Measurements from ENCODE around the gene LMAN2.

Gene LMAN2

GRCh38 chr5:177353093-177353492 is 1.6 kb upstream of the LMAN2 start:
- Histone ChIP-seq H2BK15ac (ENCODE audit: low read depth, poor library complexity, severe bottlenecking) (no peak overlapping the region), H3K23ac (ENCODE audit: low read length in 2 of 2) (no peak overlapping the region), H3K9me3 (ENCODE audit: control insufficient read depth, low read length) (peaks cover 7% of the 10 kb centered on the region), H3K4me3 (ENCODE audit: insufficient read depth in 1 of 2, low read depth in 1 of 2, low read length in 2 of 2) (no peak overlapping the region), H3K27me3 (ENCODE audit: control insufficient read depth in 1 of 2, insufficient read depth in 1 of 2, low read length in 2 of 2) (peaks cover 0 to 23% of the 10 kb centered on the region in 2 experiments), H3K14ac (ENCODE audit: low read length in 2 of 2) (no peak overlapping the region), H2AFZ (ENCODE audit: low read depth, low read length) (no peak overlapping the region), H3K79me1 (replicated peaks; ENCODE audit: low read length, poor library complexity, severe bottlenecking) (no peaks in the 10 kb centered on the region), H3K27ac (ENCODE audit: low read length, poor library complexity, severe bottlenecking) (no peak overlapping the region), H3K9ac (ENCODE audit: low read length) (no peak overlapping the region), H2BK12ac (ENCODE audit: low read length in 2 of 2) (no peak overlapping the region), H3K4me1 (ENCODE audit: control insufficient read depth, insufficient read depth, low read depth, low read length) (peaks cover 26% of the 10 kb centered on the region), H4K91ac (ENCODE audit: low read length) (no peak overlapping the region), H3K18ac (ENCODE audit: low read depth in 1 of 2, low read length in 2 of 2) (no peak overlapping the region), H3K4ac (ENCODE audit: low read depth in 1 of 2, low read length in 2 of 2) (no peak overlapping the region), H3K4me2 (ENCODE audit: low read length, poor library complexity, severe bottlenecking) (no peak overlapping the region), H2AK5ac (ENCODE audit: low read length, severe bottlenecking) (no peak overlapping the region), H3K36me3 (ENCODE audit: control insufficient read depth in 1 of 2, insufficient read depth in 2 of 2, low read depth in 1 of 2, low read length in 2 of 2) (peaks cover 5 to 14% of the 10 kb centered on the region in 2 experiments), H4K8ac (ENCODE audit: low read length) (no peak overlapping the region), H2BK120ac (ENCODE audit: low read depth, low read length) (no peak overlapping the region), H2BK5ac (ENCODE audit: low read depth, low read length, poor library complexity, severe bottlenecking) (no peak overlapping the region)
- no peak for DNase-seq
- 57% methylated on average over 1 of the region's 5 CpGs for whole genome bisulfite sequencing

- Histone ChIP-seq H3K4ac (ENCODE audit: low read depth in 1 of 2, low read length in 2 of 2) (peak overlapping the region; percentile 1 to 34), H2AFZ (ENCODE audit: low read depth, low read length) (no peak overlapping the region), H3K18ac (ENCODE audit: low read depth in 1 of 2, low read length in 2 of 2) (peak overlapping the region in 1 of 2 experiments; percentile 1), H4K8ac (ENCODE audit: low read length) (peak overlapping the region; percentile 89), H2BK12ac (ENCODE audit: low read length in 2 of 2) (no peak overlapping the region), H3K79me1 (replicated peaks; ENCODE audit: low read length, poor library complexity, severe bottlenecking) (no peaks in the 10 kb centered on the region), H3K27ac (ENCODE audit: low read length, poor library complexity, severe bottlenecking) (peak overlapping the region; percentile 99), H3K4me2 (ENCODE audit: low read length, poor library complexity, severe bottlenecking) (peak overlapping the region; percentile 54), H3K27me3 (ENCODE audit: control insufficient read depth in 1 of 2, insufficient read depth in 1 of 2, low read length in 2 of 2) (peaks cover 0 to 3% of the 10 kb centered on the region in 2 experiments), H2BK15ac (ENCODE audit: low read depth, poor library complexity, severe bottlenecking) (no peak overlapping the region), H4K91ac (ENCODE audit: low read length) (peak overlapping the region; percentile 48), H2BK120ac (ENCODE audit: low read depth, low read length) (no peak overlapping the region), H3K9ac (ENCODE audit: low read length) (peak overlapping the region; percentile 99), H3K9me3 (ENCODE audit: control insufficient read depth, low read length) (peaks cover 7% of the 10 kb centered on the region), H2BK5ac (ENCODE audit: low read depth, low read length, poor library complexity, severe bottlenecking) (no peak overlapping the region), H3K4me3 (ENCODE audit: insufficient read depth in 1 of 2, low read depth in 1 of 2, low read length in 2 of 2) (peak overlapping the region; percentile 71 to 100), H3K23ac (ENCODE audit: low read length in 2 of 2) (no peak overlapping the region), H2AK5ac (ENCODE audit: low read length, severe bottlenecking) (peak overlapping the region; percentile 23), H3K4me1 (ENCODE audit: control insufficient read depth, insufficient read depth, low read depth, low read length) (peaks cover 19% of the 10 kb centered on the region), H3K36me3 (ENCODE audit: control insufficient read depth in 1 of 2, insufficient read depth in 2 of 2, low read depth in 1 of 2, low read length in 2 of 2) (peaks cover 9 to 34% of the 10 kb centered on the region in 2 experiments), H3K14ac (ENCODE audit: low read length in 2 of 2) (no peak overlapping the region)
- 21% methylated on average over 19 of the region's 19 CpGs for WGBS
- no peak for DNase-seq
Measured at GRCh38 chr5:177350776-177351391, 584 bp downstream of the LMAN2 start.

- no peak overlapping the region for H3K23ac ChIP-seq (ENCODE audit: low read length in 2 of 2)
- WGBS = 94% methylated on average over 5 of the region's 5 CpGs
- H3K4me3 ChIP-seq (ENCODE audit: insufficient read depth in 1 of 2, low read depth in 1 of 2, low read length in 2 of 2) = peak overlapping the region in 1 of 2 experiments; percentile 100
- no peaks in the 10 kb centered on the region for H3K79me1 ChIP-seq (replicated peaks; ENCODE audit: low read length, poor library complexity, severe bottlenecking)
- H2AK5ac ChIP-seq (ENCODE audit: low read length, severe bottlenecking) = no peak overlapping the region
- DNase-seq = no peak
- H2BK15ac ChIP-seq (ENCODE audit: low read depth, poor library complexity, severe bottlenecking) = no peak overlapping the region
- H3K36me3 ChIP-seq (ENCODE audit: control insufficient read depth in 1 of 2, insufficient read depth in 2 of 2, low read depth in 1 of 2, low read length in 2 of 2) = peaks cover 15 to 34% of the 10 kb centered on the region in 2 experiments
- no peak overlapping the region for H3K4ac ChIP-seq (ENCODE audit: low read depth in 1 of 2, low read length in 2 of 2)
- H4K91ac ChIP-seq (ENCODE audit: low read length) = no peak overlapping the region
- peaks cover 19% of the 10 kb centered on the region for H3K4me1 ChIP-seq (ENCODE audit: control insufficient read depth, insufficient read depth, low read depth, low read length)
- no peak overlapping the region for H2BK120ac ChIP-seq (ENCODE audit: low read depth, low read length)
- no peak overlapping the region for H3K18ac ChIP-seq (ENCODE audit: low read depth in 1 of 2, low read length in 2 of 2)
- no peak overlapping the region for H2BK12ac ChIP-seq (ENCODE audit: low read length in 2 of 2)
- H3K27ac ChIP-seq (ENCODE audit: low read length, poor library complexity, severe bottlenecking) = no peak overlapping the region
- no peak overlapping the region for H2BK5ac ChIP-seq (ENCODE audit: low read depth, low read length, poor library complexity, severe bottlenecking)
- no peaks in the 10 kb centered on the region for H3K27me3 ChIP-seq (ENCODE audit: control insufficient read depth in 1 of 2, insufficient read depth in 1 of 2, low read length in 2 of 2)
- peak overlapping the region; percentile 17 for H3K4me2 ChIP-seq (ENCODE audit: low read length, poor library complexity, severe bottlenecking)
- H3K9me3 ChIP-seq (ENCODE audit: control insufficient read depth, low read length) = no peaks in the 10 kb centered on the region
- H3K14ac ChIP-seq (ENCODE audit: low read length in 2 of 2) = no peak overlapping the region
- H2AFZ ChIP-seq (ENCODE audit: low read depth, low read length) = no peak overlapping the region
- peak overlapping the region; percentile 99 for H3K9ac ChIP-seq (ENCODE audit: low read length)
- no peak overlapping the region for H4K8ac ChIP-seq (ENCODE audit: low read length)
Measured at GRCh38 chr5:177349762-177350161, 1.7 kb downstream of the LMAN2 start.

GRCh38 chr5:177349362-177349647 is 2.2 kb downstream of the LMAN2 start:
- no peak overlapping the region for H2AK5ac ChIP-seq (ENCODE audit: low read length, severe bottlenecking)
- no peak overlapping the region for H3K4me2 ChIP-seq (ENCODE audit: low read length, poor library complexity, severe bottlenecking)
- no peak overlapping the region for H3K9ac ChIP-seq (ENCODE audit: low read length)
- H3K79me1 ChIP-seq (replicated peaks; ENCODE audit: low read length, poor library complexity, severe bottlenecking) = no peaks in the 10 kb centered on the region
- no peak overlapping the region for H4K91ac ChIP-seq (ENCODE audit: low read length)
- peak overlapping the region in 1 of 2 experiments; percentile 100 for H3K4me3 ChIP-seq (ENCODE audit: insufficient read depth in 1 of 2, low read depth in 1 of 2, low read length in 2 of 2)
- H3K36me3 ChIP-seq (ENCODE audit: control insufficient read depth in 1 of 2, insufficient read depth in 2 of 2, low read depth in 1 of 2, low read length in 2 of 2) = peaks cover 16 to 34% of the 10 kb centered on the region in 2 experiments
- H3K4me1 ChIP-seq (ENCODE audit: control insufficient read depth, insufficient read depth, low read depth, low read length) = peaks cover 19% of the 10 kb centered on the region
- no peak overlapping the region for H2BK12ac ChIP-seq (ENCODE audit: low read length in 2 of 2)
- no peak overlapping the region for H2BK5ac ChIP-seq (ENCODE audit: low read depth, low read length, poor library complexity, severe bottlenecking)
- no peak overlapping the region for H2BK120ac ChIP-seq (ENCODE audit: low read depth, low read length)
- H4K8ac ChIP-seq (ENCODE audit: low read length) = no peak overlapping the region
- 95% methylated on average over 3 of the region's 3 CpGs for WGBS
- H3K9me3 ChIP-seq (ENCODE audit: control insufficient read depth, low read length) = no peaks in the 10 kb centered on the region
- H3K4ac ChIP-seq (ENCODE audit: low read depth in 1 of 2, low read length in 2 of 2) = no peak overlapping the region
- H2BK15ac ChIP-seq (ENCODE audit: low read depth, poor library complexity, severe bottlenecking) = no peak overlapping the region
- no peak overlapping the region for H3K23ac ChIP-seq (ENCODE audit: low read length in 2 of 2)
- no peak overlapping the region for H3K18ac ChIP-seq (ENCODE audit: low read depth in 1 of 2, low read length in 2 of 2)
- no peak for DNase-seq
- H2AFZ ChIP-seq (ENCODE audit: low read depth, low read length) = no peak overlapping the region
- H3K27ac ChIP-seq (ENCODE audit: low read length, poor library complexity, severe bottlenecking) = no peak overlapping the region
- no peak overlapping the region for H3K14ac ChIP-seq (ENCODE audit: low read length in 2 of 2)
- no peaks in the 10 kb centered on the region for H3K27me3 ChIP-seq (ENCODE audit: control insufficient read depth in 1 of 2, insufficient read depth in 1 of 2, low read length in 2 of 2)
